NOMO-1 treated with DMSO at 0.1 percent for 48 hours (cell line): ENCODE data around the gene EPN3.

Source experiments
- DNase-seq: peaks from one replicate; lab custom pipeline; 2025; ENCODE audit not compliant: unreplicated experiment; lab: John Stamatoyannopoulos, UW

EPN3 gene

GRCh38 chr17:50565402-50566350 is 33.1 kb downstream of the EPN3 start:
- DNase-seq, result no peak

GRCh38 chr17:50566886-50567285 is 34.4 kb downstream of the EPN3 start:
- no peak for DNase-seq

GRCh38 chr17:50568659-50569058 is 36.1 kb downstream of the EPN3 start:
- no peak for DNase-seq

- DNase-seq, result no peak
Measured at GRCh38 chr17:50569592-50569991, 37.1 kb downstream of the EPN3 start.

- no peak for DNase-seq
Measured at GRCh38 chr17:50570032-50570431, 37.5 kb downstream of the EPN3 start.

GRCh38 chr17:50570528-50570927 is 38.0 kb downstream of the EPN3 start:
- no peak for DNase-seq

- DNase-seq, result no peak
Measured at GRCh38 chr17:50571681-50572080, 39.1 kb downstream of the EPN3 start.

- DNase-seq, result no peak
Measured at GRCh38 chr17:50572541-50572940, 40.0 kb downstream of the EPN3 start.

GRCh38 chr17:50573866-50574611 is 41.5 kb downstream of the EPN3 start:
- DNase-seq, result no peak

GRCh38 chr17:50575581-50576210 is 43.2 kb downstream of the EPN3 start:
- DNase-seq, result no peak

- no peak for DNase-seq
Measured at GRCh38 chr17:50576864-50577263, 44.3 kb downstream of the EPN3 start.

- DNase-seq, result no peak
Measured at GRCh38 chr17:50577451-50577954, 45.0 kb downstream of the EPN3 start.

GRCh38 chr17:50578173-50578572 is 45.6 kb downstream of the EPN3 start:
- DNase-seq, result no peak

- no peak for DNase-seq
Measured at GRCh38 chr17:50579399-50579798, 46.9 kb downstream of the EPN3 start.

- no peak for DNase-seq
Measured at GRCh38 chr17:50580646-50581045, 48.1 kb downstream of the EPN3 start.

GRCh38 chr17:50581316-50581715 is 48.8 kb downstream of the EPN3 start:
- no peak for DNase-seq

- no peak for DNase-seq
Measured at GRCh38 chr17:50582741-50583140, 50.2 kb downstream of the EPN3 start.

GRCh38 chr17:50583641-50584040 is 51.1 kb downstream of the EPN3 start:
- no peak for DNase-seq

- DNase-seq, result no peak
Measured at GRCh38 chr17:50584116-50584515, 51.6 kb downstream of the EPN3 start.

GRCh38 chr17:50584749-50585148 is 52.2 kb downstream of the EPN3 start:
- no peak for DNase-seq

- DNase-seq, result no peak
Measured at GRCh38 chr17:50585346-50585745, 52.8 kb downstream of the EPN3 start.
